Measurements from ENCODE around the gene HS1BP3. TPM values are rescaled to one million over a fixed set of nuclear protein-coding genes. Genes with fewer than 3 reads are reported as not detected.

HS1BP3 gene
- total RNA-seq, 1 donor from 2014 or later, result 22.1 TPM

DNA sequence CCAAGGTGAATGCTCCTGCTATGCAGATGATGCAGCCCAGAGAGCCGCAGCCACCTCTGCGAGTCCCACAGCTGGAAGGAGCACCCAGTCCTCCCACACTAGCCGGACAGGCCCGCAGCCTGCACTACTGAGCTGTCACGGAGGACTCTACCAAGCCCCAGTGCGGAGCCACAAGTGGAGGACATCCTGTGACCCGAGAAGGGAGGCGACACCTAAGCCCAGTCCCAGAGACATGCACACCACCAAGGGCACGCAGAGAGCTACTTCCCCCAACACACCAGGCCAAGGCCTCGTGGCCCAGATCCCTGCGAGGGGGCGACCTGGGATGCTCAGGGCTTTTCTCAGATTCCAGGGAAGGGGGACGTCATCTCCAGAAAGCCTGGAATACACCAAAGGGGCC is 12.9 kb downstream of the HS1BP3 start:
- Mint-ChIP-seq H3K4me1 (ENCODE audit: unreplicated experiment) (peaks cover 17% of the 10 kb centered on the region), H3K27me3 (no peaks in the 10 kb centered on the region), H3K9me3 (no peaks in the 10 kb centered on the region), H3K36me3 (peaks cover 5% of the 10 kb centered on the region), H3K27ac (no peak overlapping the region), H3K4me3 (no peak overlapping the region)
- TF ChIP-seq, protein P1, sequence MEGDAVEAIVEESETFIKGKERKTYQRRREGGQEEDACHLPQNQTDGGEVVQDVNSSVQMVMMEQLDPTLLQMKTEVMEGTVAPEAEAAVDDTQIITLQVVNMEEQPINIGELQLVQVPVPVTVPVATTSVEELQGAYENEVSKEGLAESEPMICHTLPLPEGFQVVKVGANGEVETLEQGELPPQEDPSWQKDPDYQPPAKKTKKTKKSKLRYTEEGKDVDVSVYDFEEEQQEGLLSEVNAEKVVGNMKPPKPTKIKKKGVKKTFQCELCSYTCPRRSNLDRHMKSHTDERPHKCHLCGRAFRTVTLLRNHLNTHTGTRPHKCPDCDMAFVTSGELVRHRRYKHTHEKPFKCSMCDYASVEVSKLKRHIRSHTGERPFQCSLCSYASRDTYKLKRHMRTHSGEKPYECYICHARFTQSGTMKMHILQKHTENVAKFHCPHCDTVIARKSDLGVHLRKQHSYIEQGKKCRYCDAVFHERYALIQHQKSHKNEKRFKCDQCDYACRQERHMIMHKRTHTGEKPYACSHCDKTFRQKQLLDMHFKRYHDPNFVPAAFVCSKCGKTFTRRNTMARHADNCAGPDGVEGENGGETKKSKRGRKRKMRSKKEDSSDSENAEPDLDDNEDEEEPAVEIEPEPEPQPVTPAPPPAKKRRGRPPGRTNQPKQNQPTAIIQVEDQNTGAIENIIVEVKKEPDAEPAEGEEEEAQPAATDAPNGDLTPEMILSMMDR (conservative IDR thresholded peaks at IDR 0.05), result no peak
- no peak for DNase-seq (ENCODE audit: extremely low spot score, unreplicated experiment)

DNA sequence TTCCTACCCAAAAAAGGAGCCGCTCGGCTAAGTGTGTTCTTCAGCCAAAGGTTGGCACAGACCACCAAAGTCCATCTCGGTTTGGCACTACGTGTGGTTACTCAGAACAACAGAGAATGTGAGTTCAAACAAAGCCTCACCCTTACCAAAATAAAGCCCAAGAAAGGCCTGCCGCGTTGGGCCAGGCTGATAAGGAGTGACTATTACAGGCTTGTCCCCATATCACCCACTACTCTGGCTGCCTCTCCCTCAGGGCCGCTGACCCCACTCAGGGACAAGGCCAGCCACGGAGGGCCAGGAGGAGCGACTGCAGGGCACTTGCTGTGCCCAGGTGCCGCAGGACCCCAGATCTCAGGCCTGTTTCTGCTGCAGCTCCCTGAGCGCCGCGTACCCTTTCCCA is 13.8 kb downstream of the HS1BP3 start:
- TF ChIP-seq, protein P1 (conservative IDR thresholded peaks at IDR 0.05), result no peak
- peaks cover 17% of the 10 kb centered on the region for H3K4me1 Mint-ChIP-seq (ENCODE audit: unreplicated experiment)
- H3K27ac Mint-ChIP-seq, result no peak overlapping the region
- no peak overlapping the region for H3K4me3 Mint-ChIP-seq
- no peaks in the 10 kb centered on the region for H3K27me3 Mint-ChIP-seq
- H3K36me3 Mint-ChIP-seq, result peaks cover 5% of the 10 kb centered on the region
- DNase-seq (ENCODE audit: extremely low spot score, unreplicated experiment), result no peak
- H3K9me3 Mint-ChIP-seq, result no peaks in the 10 kb centered on the region

DNA sequence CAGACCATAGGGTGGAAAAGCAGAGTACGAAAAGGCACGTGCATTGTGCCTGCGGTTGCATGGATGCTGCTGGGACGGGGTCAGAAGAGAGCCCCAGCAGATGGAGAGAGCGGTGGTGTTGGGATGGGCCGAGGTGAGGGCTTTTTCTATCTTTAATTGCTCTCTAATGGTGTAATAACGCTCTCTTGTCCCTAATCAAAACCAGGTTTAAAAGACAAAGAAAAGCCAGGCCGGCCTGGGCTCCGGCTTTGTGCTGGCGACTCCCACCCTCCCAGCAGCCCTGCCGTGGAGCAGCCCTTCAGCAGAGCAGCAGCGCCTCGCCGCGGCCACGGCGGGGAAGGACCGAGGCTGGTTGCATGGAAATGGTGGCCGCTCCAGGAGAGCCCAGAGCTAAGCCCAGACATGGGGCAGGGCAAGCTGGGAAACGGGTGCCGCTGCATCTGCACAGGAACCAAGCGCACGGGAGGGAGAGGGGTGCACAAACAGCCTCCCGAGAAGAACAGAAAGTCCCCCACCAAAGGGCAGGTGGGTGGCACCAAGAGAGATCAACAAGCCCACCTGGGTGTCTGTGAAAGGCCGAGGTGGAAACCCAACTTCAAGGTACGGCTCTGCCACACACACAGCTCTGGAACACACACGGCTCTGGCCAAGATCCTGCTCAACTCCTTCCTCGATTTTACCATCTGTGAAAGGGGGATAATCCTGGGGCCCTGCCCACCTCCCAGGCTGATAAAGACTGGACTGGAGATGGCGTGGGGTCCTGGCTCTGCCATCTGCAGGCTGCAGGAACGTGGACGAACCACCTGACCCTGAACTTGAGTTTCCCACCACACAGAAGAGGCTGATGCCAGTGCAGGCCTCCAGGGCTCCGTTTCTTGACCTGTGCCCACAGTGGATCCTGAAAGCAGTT is 15.0 kb downstream of the HS1BP3 start:
- Mint-ChIP-seq H3K4me1 (ENCODE audit: unreplicated experiment) (peaks cover 17% of the 10 kb centered on the region), H3K4me3 (no peak overlapping the region), H3K27me3 (no peaks in the 10 kb centered on the region), H3K27ac (peak overlapping the region; percentile 84), H3K36me3 (peaks cover 5% of the 10 kb centered on the region), H3K9me3 (no peaks in the 10 kb centered on the region)
- TF ChIP-seq, protein P1 (conservative IDR thresholded peaks at IDR 0.05), result peak; percentile 97
- peak; percentile 94 for DNase-seq (ENCODE audit: extremely low spot score, unreplicated experiment)

DNA sequence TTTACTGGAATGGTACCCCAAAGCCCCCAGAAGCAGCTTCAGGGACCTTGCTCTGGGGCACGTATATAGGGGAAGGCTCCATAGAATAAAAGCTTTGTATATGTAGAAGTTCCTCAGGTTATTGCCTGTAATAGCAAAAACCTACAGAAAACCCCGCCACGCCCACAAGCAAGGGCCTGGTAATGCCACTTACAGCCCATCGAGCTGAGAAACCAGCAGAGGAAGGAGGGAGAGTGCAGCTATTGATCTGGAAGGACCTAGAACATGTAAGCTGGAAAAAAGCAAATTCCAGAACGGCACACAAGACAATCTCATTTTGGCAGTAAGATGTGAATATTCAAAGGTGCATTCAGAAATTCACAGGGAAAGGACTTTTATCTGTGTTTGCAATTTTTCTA is 15.8 kb downstream of the HS1BP3 start:
- Mint-ChIP-seq H3K27me3 (no peaks in the 10 kb centered on the region), H3K9me3 (no peaks in the 10 kb centered on the region), H3K36me3 (peaks cover 8% of the 10 kb centered on the region), H3K4me1 (ENCODE audit: unreplicated experiment) (peaks cover 17% of the 10 kb centered on the region), H3K27ac (peak overlapping the region; percentile 84), H3K4me3 (no peak overlapping the region)
- TF ChIP-seq, protein P1 (conservative IDR thresholded peaks at IDR 0.05), result no peak
- no peak for DNase-seq (ENCODE audit: extremely low spot score, unreplicated experiment)

DNA sequence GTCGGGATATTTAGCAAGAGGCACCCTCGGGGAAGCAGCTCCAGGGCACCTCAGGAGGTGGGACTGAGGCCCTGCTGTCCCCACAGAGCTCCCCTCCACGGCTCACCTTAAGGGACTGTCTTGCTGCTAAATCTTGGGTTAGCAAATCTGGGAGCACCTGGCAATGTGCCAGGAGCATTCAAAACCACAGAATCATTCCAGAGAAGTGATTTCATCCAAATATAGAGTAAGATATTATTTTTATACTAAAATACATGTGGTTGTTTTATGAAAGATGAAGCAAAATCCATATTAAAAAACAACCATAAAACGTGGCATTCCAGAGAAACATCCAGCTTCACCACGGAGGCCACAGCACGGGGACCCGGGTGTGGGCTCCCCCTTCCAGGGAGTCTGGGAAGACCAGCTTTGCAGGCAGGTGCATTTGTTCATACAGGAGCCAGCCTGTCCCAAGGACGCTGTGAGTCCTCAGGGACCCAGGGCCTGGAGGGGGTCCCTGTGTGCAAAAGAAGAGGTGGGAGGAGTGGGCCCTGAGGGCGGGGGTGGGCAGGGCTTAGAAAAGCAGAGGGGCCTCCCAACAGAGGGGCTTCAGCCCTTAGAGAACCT is 16.3 kb downstream of the HS1BP3 start:
- peaks cover 7% of the 10 kb centered on the region for H3K36me3 Mint-ChIP-seq
- no peak overlapping the region for H3K4me3 Mint-ChIP-seq
- H3K9me3 Mint-ChIP-seq, result no peaks in the 10 kb centered on the region
- TF ChIP-seq, protein P1 (conservative IDR thresholded peaks at IDR 0.05), result no peak
- peak overlapping the region; percentile 84 for H3K27ac Mint-ChIP-seq
- no peaks in the 10 kb centered on the region for H3K27me3 Mint-ChIP-seq
- DNase-seq (ENCODE audit: extremely low spot score, unreplicated experiment), result no peak
- peaks cover 17% of the 10 kb centered on the region for H3K4me1 Mint-ChIP-seq (ENCODE audit: unreplicated experiment)

Measured in type B pancreatic cell (in vitro differentiated cells).